GM18868 (cell line): Measurements from ENCODE around the gene ATXN3L.

ENCODE experiments used
- ATAC-seq: cut with Tn5 transposase; IDR thresholded peaks from one replicate; pipeline ENCODE4 v1.9.1; 2021; ENCODE audit warnings: mild to moderate bottlenecking, moderate library complexity; ENCODE audit not compliant: unreplicated experiment

Gene ATXN3L

GRCh38 chrX:13319953-13320352, at the start of gene ATXN3L:
ATXN3L (minus strand) TSS chrX:13320053; CDS start chrX:13319934, 119 bp downstream.
- no peak for ATAC-seq

GRCh38 chrX:13369256-13370030, 49.6 kb upstream of the ATXN3L start:
- no peak for ATAC-seq

- no peak for ATAC-seq
These were observed 48.1 kb upstream of the ATXN3L start for GRCh38 chrX:13367950-13368349.

GRCh38 chrX:13366698-13367097, 46.8 kb upstream of the ATXN3L start:
- ATAC-seq = no peak

GRCh38 chrX:13365161-13365560, 45.3 kb upstream of the ATXN3L start:
- no peak for ATAC-seq

GRCh38 chrX:13364230-13364857, 44.5 kb upstream of the ATXN3L start:
- ATAC-seq = no peak

- ATAC-seq = no peak
These were observed 40.3 kb upstream of the ATXN3L start for GRCh38 chrX:13360146-13360545.

GRCh38 chrX:13357925-13358324, 38.1 kb upstream of the ATXN3L start:
- ATAC-seq = no peak

- no peak for ATAC-seq
These were observed 26.8 kb upstream of the ATXN3L start for GRCh38 chrX:13346646-13347045.

GRCh38 chrX:13345438-13345837, 25.6 kb upstream of the ATXN3L start:
- ATAC-seq = no peak

- no peak for ATAC-seq
These were observed 25.2 kb upstream of the ATXN3L start for GRCh38 chrX:13345037-13345436.

- ATAC-seq = no peak
These were observed 21.7 kb upstream of the ATXN3L start for GRCh38 chrX:13341491-13342101.

- no peak for ATAC-seq
These were observed 20.4 kb upstream of the ATXN3L start for GRCh38 chrX:13340182-13340791.

- no peak for ATAC-seq
These were observed 19.8 kb upstream of the ATXN3L start for GRCh38 chrX:13339607-13340006.

- ATAC-seq = no peak
These were observed 19.2 kb upstream of the ATXN3L start for GRCh38 chrX:13338996-13339515.

- no peak for ATAC-seq
These were observed 14.6 kb upstream of the ATXN3L start for GRCh38 chrX:13334491-13334890.

GRCh38 chrX:13330446-13330845, 10.6 kb upstream of the ATXN3L start:
- no peak for ATAC-seq

- no peak for ATAC-seq
These were observed 7.8 kb upstream of the ATXN3L start for GRCh38 chrX:13327666-13328065.

GRCh38 chrX:13323241-13323640, 3.4 kb upstream of the ATXN3L start:
- ATAC-seq = no peak

- ATAC-seq = no peak
These were observed 2.5 kb downstream of the ATXN3L start for GRCh38 chrX:13317366-13317765.

GRCh38 chrX:13311560-13311959, 8.3 kb downstream of the ATXN3L start:
- no peak for ATAC-seq
